Measurements from ENCODE around the gene TRAF3IP3.

- TF ChIP-seq CTCF (IDR thresholded peaks at IDR 0.05) (no peak), POLR2A (IDR thresholded peaks at IDR 0.05) (no peak)
Measured at GRCh38 chr1:209797978-209798639, 42.3 kb downstream of the TRAF3IP3 start.

Measured in right lobe of liver (tissue), 4 donors.